Measurements from ENCODE around the gene APOL2. TPM values are rescaled to one million over a fixed set of nuclear protein-coding genes. Genes with fewer than 3 reads are reported as not detected.

APOL2 gene
- total RNA-seq, 2 donors from 2014 or later = 2.1 to 7.9 TPM

DNA sequence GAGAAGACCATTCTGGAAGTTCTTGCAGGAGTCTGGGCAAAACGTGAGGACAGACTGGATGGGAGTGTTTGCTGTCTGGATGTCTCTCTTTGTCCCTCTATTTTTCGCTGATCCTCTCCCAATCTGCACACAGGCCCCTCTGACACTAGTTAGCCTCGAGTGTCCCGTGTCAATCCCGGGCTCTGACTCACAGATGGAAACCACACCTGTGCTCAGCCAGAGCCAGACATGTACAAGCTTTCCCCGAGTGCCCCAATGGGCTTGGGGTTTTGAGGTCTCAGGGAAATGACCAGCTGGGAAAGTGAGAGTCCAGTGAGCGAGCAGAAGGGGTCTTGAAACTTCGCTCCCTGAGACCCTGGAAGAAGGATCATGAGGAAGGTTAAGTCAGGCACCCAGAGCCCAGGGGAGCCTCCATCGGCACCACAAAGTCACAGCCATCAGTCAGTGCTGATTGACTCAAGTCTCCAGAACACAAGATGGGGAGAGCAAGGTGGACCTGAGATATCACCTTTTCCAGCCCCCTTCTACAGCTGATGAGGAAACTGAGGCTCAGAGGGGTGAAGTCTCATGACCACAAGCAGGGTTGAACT, 13.9 kb downstream of the APOL2 start:
- peaks cover 22% of the 10 kb centered on the region for H3K4me1 Mint-ChIP-seq
- no peaks in the 10 kb centered on the region for H3K36me3 ChIP-seq (ENCODE audit: control insufficient read depth, insufficient read depth, low read length)
- TF ChIP-seq, protein P1, sequence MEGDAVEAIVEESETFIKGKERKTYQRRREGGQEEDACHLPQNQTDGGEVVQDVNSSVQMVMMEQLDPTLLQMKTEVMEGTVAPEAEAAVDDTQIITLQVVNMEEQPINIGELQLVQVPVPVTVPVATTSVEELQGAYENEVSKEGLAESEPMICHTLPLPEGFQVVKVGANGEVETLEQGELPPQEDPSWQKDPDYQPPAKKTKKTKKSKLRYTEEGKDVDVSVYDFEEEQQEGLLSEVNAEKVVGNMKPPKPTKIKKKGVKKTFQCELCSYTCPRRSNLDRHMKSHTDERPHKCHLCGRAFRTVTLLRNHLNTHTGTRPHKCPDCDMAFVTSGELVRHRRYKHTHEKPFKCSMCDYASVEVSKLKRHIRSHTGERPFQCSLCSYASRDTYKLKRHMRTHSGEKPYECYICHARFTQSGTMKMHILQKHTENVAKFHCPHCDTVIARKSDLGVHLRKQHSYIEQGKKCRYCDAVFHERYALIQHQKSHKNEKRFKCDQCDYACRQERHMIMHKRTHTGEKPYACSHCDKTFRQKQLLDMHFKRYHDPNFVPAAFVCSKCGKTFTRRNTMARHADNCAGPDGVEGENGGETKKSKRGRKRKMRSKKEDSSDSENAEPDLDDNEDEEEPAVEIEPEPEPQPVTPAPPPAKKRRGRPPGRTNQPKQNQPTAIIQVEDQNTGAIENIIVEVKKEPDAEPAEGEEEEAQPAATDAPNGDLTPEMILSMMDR (conservative IDR thresholded peaks at IDR 0.05) = no peak
- no peaks in the 10 kb centered on the region for H3K9me3 ChIP-seq (ENCODE audit: control insufficient read depth, low read length)
- H3K27ac Mint-ChIP-seq = no peak overlapping the region
- H3K4me3 Mint-ChIP-seq = no peak overlapping the region
- H3K9me3 Mint-ChIP-seq = no peaks in the 10 kb centered on the region
- no peaks in the 10 kb centered on the region for H3K27me3 ChIP-seq (ENCODE audit: control insufficient read depth, insufficient read depth, low read length, poor library complexity, severe bottlenecking)
- no peak overlapping the region for H3K4me3 ChIP-seq (ENCODE audit: low read length)
- no peak overlapping the region for H3K27ac ChIP-seq (ENCODE audit: low read depth, low read length)
- H3K27me3 Mint-ChIP-seq (ENCODE audit: insufficient read depth) = no peaks in the 10 kb centered on the region
- no peak overlapping the region for H3K9ac ChIP-seq (ENCODE audit: extremely low read depth, low read length, poor library complexity, severe bottlenecking)
- no peaks in the 10 kb centered on the region for H3K36me3 Mint-ChIP-seq (ENCODE audit: low read depth)
- H3K4me1 ChIP-seq (ENCODE audit: control insufficient read depth, insufficient read depth, low read length) = peaks cover 2% of the 10 kb centered on the region
- WGBS, 2 experiments (ENCODE audit: insufficient coverage in 1 of 2, insufficient read length in 1 of 2) = 83 to 93% methylated on average over 3 to 9 of the region's 9 CpGs
- no peak for DNase-seq

DNA sequence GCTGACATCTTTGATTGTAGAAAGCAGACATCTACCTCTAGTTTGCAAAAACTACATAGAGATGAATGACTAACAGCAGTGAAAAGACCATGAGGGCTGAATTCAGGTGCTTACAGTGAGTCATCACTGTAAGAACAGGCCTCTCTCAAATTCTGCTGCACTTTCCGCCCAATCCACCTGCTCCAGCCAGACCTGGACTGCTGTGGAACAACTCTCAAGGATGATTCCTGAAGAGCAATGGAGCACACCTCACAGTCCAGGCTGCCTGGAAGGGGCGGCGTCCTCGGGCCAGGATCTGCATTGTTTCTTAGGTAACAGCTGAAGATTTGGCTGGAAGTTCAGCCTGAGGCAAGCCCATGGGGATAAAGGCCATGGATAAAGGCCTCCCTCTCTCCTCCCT, 15.1 kb downstream of the APOL2 start:
- WGBS, 2 experiments (ENCODE audit: insufficient coverage in 1 of 2, insufficient read length in 1 of 2) = 92 to 95% methylated on average over 4 of the region's 4 CpGs
- no peak for DNase-seq
- Histone ChIP-seq H3K27ac (ENCODE audit: low read depth, low read length) (no peak overlapping the region), H3K4me1 (ENCODE audit: control insufficient read depth, insufficient read depth, low read length) (peaks cover 2% of the 10 kb centered on the region), H3K9ac (ENCODE audit: extremely low read depth, low read length, poor library complexity, severe bottlenecking) (no peak overlapping the region), H3K36me3 (ENCODE audit: control insufficient read depth, insufficient read depth, low read length) (no peaks in the 10 kb centered on the region), H3K27me3 (ENCODE audit: control insufficient read depth, insufficient read depth, low read length, poor library complexity, severe bottlenecking) (no peaks in the 10 kb centered on the region), H3K9me3 (ENCODE audit: control insufficient read depth, low read length) (no peaks in the 10 kb centered on the region), H3K4me3 (ENCODE audit: low read length) (no peak overlapping the region)
- H3K36me3 Mint-ChIP-seq (ENCODE audit: low read depth) = no peaks in the 10 kb centered on the region
- H3K4me1 Mint-ChIP-seq = peaks cover 22% of the 10 kb centered on the region
- H3K27ac Mint-ChIP-seq = no peak overlapping the region
- H3K9me3 Mint-ChIP-seq = no peaks in the 10 kb centered on the region
- peaks cover under 1% of the 10 kb centered on the region for H3K27me3 Mint-ChIP-seq (ENCODE audit: insufficient read depth)
- TF ChIP-seq, protein P1 (conservative IDR thresholded peaks at IDR 0.05) = no peak
- no peak overlapping the region for H3K4me3 Mint-ChIP-seq

DNA sequence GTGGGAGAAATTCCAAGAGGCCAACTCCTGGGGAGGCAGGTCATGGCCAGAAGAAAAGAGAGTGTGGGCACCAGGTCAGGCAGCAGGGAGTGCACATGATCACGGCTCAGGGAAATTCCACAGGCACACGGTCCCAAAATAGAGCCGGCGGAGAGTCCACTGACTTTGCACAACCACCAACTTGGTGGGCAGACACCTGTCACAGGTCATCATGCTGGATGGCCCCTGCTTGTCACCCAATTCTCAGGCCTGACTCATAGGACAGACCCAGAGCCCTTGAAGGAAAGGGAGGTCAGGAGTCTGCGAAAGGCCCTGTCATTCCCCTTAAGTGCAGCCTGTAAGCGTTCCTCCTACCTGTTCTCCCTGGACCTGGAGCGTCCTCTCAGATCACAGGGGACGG, 15.8 kb downstream of the APOL2 start:
- H3K9ac ChIP-seq (ENCODE audit: extremely low read depth, low read length, poor library complexity, severe bottlenecking) = no peak overlapping the region
- Mint-ChIP-seq H3K9me3 (no peaks in the 10 kb centered on the region), H3K36me3 (ENCODE audit: low read depth) (no peaks in the 10 kb centered on the region), H3K27ac (no peak overlapping the region), H3K4me3 (no peak overlapping the region), H3K4me1 (peaks cover 17% of the 10 kb centered on the region), H3K27me3 (ENCODE audit: insufficient read depth) (peaks cover 7% of the 10 kb centered on the region)
- no peak overlapping the region for H3K4me3 ChIP-seq (ENCODE audit: low read length)
- TF ChIP-seq, protein P1 (conservative IDR thresholded peaks at IDR 0.05) = no peak
- H3K4me1 ChIP-seq (ENCODE audit: control insufficient read depth, insufficient read depth, low read length) = peaks cover 2% of the 10 kb centered on the region
- 93 to 97% methylated on average over 7 to 8 of the region's 8 CpGs for WGBS, 2 experiments (ENCODE audit: insufficient coverage in 1 of 2, insufficient read length in 1 of 2)
- H3K27ac ChIP-seq (ENCODE audit: low read depth, low read length) = no peak overlapping the region
- H3K36me3 ChIP-seq (ENCODE audit: control insufficient read depth, insufficient read depth, low read length) = no peaks in the 10 kb centered on the region
- H3K27me3 ChIP-seq (ENCODE audit: control insufficient read depth, insufficient read depth, low read length, poor library complexity, severe bottlenecking) = no peaks in the 10 kb centered on the region
- no peak for DNase-seq
- no peaks in the 10 kb centered on the region for H3K9me3 ChIP-seq (ENCODE audit: control insufficient read depth, low read length)
